ENCODE results near the gene ZBTB20. TPM values are rescaled to one million over a fixed set of nuclear protein-coding genes. Genes with fewer than 3 reads are reported as not detected.

Gene ZBTB20
- total and polyA plus RNA-seq, 2 donors (not counting 1 experiment from before 2014, with no cell fraction given), result 4.0 to 22.5 TPM

DNA sequence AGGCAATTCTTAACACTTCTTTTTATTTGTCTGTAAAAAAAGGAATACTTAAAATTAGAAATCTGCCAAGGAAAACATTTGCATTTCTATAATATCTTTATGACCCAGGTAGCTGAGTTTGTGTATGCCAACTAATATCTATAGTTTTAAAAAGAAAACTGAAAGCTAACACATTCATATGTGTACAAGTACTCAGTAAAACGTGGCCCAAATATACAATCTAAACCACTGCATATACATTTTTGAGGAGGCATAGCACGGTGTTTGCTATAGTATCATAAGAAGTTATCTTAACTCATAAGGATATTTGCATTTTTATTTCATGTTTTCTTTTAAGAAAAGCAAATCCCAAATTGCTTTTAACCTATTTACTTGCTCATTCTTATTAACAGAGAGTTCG lies 172.7 kb downstream of the ZBTB20 start:
- Histone ChIP-seq H3K27me3 (ENCODE audit: control insufficient read depth, insufficient read depth, low read length) (no peaks in the 10 kb centered on the region), H3K4me2 (ENCODE audit: extremely low read depth, insufficient read depth, low read length) (no peak overlapping the region), H3K9ac (ENCODE audit: insufficient read depth, low read length) (no peak overlapping the region), H3K4me1 (ENCODE audit: control insufficient read depth, extremely low read depth, insufficient read depth, low read length) (no peaks in the 10 kb centered on the region), H3K27ac (ENCODE audit: insufficient read depth, low read length) (no peak overlapping the region), H3K79me2 (ENCODE audit: control insufficient read depth, insufficient read depth, low read length) (no peaks in the 10 kb centered on the region), H3K4me3 (replicated peaks in 1 of 4; ENCODE audit: control extremely low read depth in 1 of 4, insufficient read depth in 1 of 4, low read depth in 3 of 4, low read length in 4 of 4) (no peak overlapping the region), H2AFZ (ENCODE audit: low read length) (no peak overlapping the region), H4K20me1 (ENCODE audit: control insufficient read depth, extremely low read depth, insufficient read depth, low read length) (no peaks in the 10 kb centered on the region), H3K36me3 (ENCODE audit: control insufficient read depth, insufficient read depth, low read length) (no peaks in the 10 kb centered on the region), H3K9me3 (ENCODE audit: control insufficient read depth, insufficient read depth, low read depth, low read length) (no peaks in the 10 kb centered on the region)
- no peak for TF ChIP-seq EZH2 (IDR thresholded peaks at IDR 0.05; ENCODE audit: low read length, missing control alignments)
- TF ChIP-seq, protein P1, sequence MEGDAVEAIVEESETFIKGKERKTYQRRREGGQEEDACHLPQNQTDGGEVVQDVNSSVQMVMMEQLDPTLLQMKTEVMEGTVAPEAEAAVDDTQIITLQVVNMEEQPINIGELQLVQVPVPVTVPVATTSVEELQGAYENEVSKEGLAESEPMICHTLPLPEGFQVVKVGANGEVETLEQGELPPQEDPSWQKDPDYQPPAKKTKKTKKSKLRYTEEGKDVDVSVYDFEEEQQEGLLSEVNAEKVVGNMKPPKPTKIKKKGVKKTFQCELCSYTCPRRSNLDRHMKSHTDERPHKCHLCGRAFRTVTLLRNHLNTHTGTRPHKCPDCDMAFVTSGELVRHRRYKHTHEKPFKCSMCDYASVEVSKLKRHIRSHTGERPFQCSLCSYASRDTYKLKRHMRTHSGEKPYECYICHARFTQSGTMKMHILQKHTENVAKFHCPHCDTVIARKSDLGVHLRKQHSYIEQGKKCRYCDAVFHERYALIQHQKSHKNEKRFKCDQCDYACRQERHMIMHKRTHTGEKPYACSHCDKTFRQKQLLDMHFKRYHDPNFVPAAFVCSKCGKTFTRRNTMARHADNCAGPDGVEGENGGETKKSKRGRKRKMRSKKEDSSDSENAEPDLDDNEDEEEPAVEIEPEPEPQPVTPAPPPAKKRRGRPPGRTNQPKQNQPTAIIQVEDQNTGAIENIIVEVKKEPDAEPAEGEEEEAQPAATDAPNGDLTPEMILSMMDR (conservative IDR thresholded peaks at IDR 0.05 in 1 of 2, IDR thresholded peaks at IDR 0.05 in 1 of 2; ENCODE audit: low read depth in 1 of 2, low read length in 2 of 2), result no peak
- no peak for DNase-seq (ENCODE audit: low read depth in 2 of 2)

DNA sequence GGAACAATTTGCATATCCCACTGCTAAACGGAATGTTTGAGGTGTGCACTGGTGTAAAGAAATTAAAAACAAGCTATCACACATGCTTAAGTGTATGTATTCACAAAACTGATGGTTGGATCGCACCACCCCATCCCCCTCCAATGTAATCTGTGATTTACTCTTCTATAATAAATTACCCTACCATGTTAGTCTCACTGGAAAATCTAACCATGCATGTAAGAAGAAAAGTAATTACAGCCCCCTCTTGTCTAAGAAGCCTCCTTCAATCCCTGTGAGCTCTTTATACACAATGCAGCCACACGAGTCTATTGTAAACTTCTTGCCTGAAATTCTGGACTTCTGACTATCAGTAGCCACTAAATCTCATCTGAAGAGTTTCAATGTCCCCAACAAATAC lies 173.6 kb downstream of the ZBTB20 start:
- Histone ChIP-seq H3K9me3 (ENCODE audit: control insufficient read depth, insufficient read depth, low read depth, low read length) (no peaks in the 10 kb centered on the region), H3K79me2 (ENCODE audit: control insufficient read depth, insufficient read depth, low read length) (no peaks in the 10 kb centered on the region), H3K9ac (ENCODE audit: insufficient read depth, low read length) (no peak overlapping the region), H3K4me1 (ENCODE audit: control insufficient read depth, extremely low read depth, insufficient read depth, low read length) (no peaks in the 10 kb centered on the region), H3K4me3 (replicated peaks in 1 of 4; ENCODE audit: control extremely low read depth in 1 of 4, insufficient read depth in 1 of 4, low read depth in 3 of 4, low read length in 4 of 4) (no peak overlapping the region), H3K36me3 (ENCODE audit: control insufficient read depth, insufficient read depth, low read length) (no peaks in the 10 kb centered on the region), H2AFZ (ENCODE audit: low read length) (no peak overlapping the region), H4K20me1 (ENCODE audit: control insufficient read depth, extremely low read depth, insufficient read depth, low read length) (no peaks in the 10 kb centered on the region), H3K27ac (ENCODE audit: insufficient read depth, low read length) (no peak overlapping the region), H3K4me2 (ENCODE audit: extremely low read depth, insufficient read depth, low read length) (no peak overlapping the region), H3K27me3 (ENCODE audit: control insufficient read depth, insufficient read depth, low read length) (no peaks in the 10 kb centered on the region)
- TF ChIP-seq, protein P1 (conservative IDR thresholded peaks at IDR 0.05 in 1 of 2, IDR thresholded peaks at IDR 0.05 in 1 of 2; ENCODE audit: low read depth in 1 of 2, low read length in 2 of 2), result no peak
- TF ChIP-seq EZH2 (IDR thresholded peaks at IDR 0.05; ENCODE audit: low read length, missing control alignments), result no peak
- DNase-seq (ENCODE audit: low read depth in 2 of 2), result no peak

DNA sequence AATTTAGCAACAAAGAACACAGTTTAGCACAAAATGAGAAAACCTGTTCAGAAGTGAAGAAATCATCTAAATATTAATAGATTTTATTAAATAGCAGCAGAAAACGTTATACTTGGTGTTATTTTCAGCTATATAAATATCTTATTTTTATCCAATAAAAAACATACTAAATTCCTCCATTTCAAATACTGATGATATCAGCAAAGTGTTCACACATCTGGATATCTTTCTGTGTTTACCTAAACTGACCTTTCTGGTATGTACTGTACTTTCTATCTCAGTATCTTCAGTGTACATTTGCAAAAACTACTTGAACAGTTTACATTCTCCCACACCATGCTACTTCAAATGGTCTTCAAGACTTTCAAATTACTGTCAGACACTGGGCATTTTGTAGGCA lies 179.9 kb downstream of the ZBTB20 start:
- Histone ChIP-seq H3K4me3 (replicated peaks in 1 of 4; ENCODE audit: control extremely low read depth in 1 of 4, insufficient read depth in 1 of 4, low read depth in 3 of 4, low read length in 4 of 4) (no peak overlapping the region), H3K27ac (ENCODE audit: insufficient read depth, low read length) (no peak overlapping the region), H3K9ac (ENCODE audit: insufficient read depth, low read length) (no peak overlapping the region), H3K4me2 (ENCODE audit: extremely low read depth, insufficient read depth, low read length) (no peak overlapping the region), H3K9me3 (ENCODE audit: control insufficient read depth, insufficient read depth, low read depth, low read length) (no peaks in the 10 kb centered on the region), H4K20me1 (ENCODE audit: control insufficient read depth, extremely low read depth, insufficient read depth, low read length) (no peaks in the 10 kb centered on the region), H3K4me1 (ENCODE audit: control insufficient read depth, extremely low read depth, insufficient read depth, low read length) (no peaks in the 10 kb centered on the region), H2AFZ (ENCODE audit: low read length) (no peak overlapping the region), H3K79me2 (ENCODE audit: control insufficient read depth, insufficient read depth, low read length) (no peaks in the 10 kb centered on the region), H3K27me3 (ENCODE audit: control insufficient read depth, insufficient read depth, low read length) (no peaks in the 10 kb centered on the region), H3K36me3 (ENCODE audit: control insufficient read depth, insufficient read depth, low read length) (no peaks in the 10 kb centered on the region)
- TF ChIP-seq EZH2 (IDR thresholded peaks at IDR 0.05; ENCODE audit: low read length, missing control alignments), result no peak
- TF ChIP-seq, protein P1 (conservative IDR thresholded peaks at IDR 0.05 in 1 of 2, IDR thresholded peaks at IDR 0.05 in 1 of 2; ENCODE audit: low read depth in 1 of 2, low read length in 2 of 2), result no peak
- no peak for DNase-seq (ENCODE audit: low read depth in 2 of 2)
